GM18520 (cell line): ENCODE results near the gene PPIE.

Source experiments
- ATAC-seq: cut with Tn5 transposase; IDR thresholded peaks from one replicate; pipeline ENCODE4 v1.9.1; 2021; ENCODE audit not compliant: unreplicated experiment

PPIE gene

GRCh38 chr1:39720094-39720999 is 18.3 kb upstream of the PPIE start:
- ATAC-seq = no peak

DNA sequence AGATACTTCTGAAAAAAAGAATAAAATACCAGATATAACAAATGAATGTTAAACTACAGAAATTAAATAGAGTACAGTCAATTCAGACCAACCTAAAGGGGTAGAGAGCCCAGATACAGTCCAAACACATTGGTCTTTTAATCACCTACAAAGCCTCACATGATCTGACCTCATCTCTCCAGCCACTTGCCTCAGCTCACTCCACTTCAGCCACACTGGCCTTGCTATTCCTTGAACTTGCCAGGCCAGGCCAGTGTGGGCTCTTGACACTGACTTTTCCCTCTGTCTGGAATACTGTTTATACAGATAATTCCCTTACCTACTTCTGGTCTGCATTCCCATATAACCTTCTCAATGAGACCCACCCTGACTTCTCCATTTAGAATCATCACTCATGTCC is 17.0 kb upstream of the PPIE start:
- ATAC-seq = no peak

DNA sequence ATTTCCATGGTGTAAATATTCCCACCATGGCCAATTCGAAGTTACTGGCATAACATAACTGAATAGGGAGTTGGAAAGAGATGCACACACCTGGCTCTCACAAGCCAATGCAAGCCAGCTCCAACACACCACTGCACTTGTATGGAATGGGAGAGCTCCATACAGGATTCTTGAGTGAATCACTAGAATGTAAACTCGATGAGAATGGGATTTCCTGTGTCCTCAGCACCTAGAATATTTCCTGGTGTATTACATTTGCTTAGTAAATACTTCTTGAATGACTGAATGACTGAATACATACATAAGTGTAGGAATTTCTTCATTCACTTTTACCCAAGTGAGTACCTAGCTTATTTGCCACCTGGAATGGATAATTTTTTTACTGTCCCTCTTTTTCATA is 16.2 kb upstream of the PPIE start:
- ATAC-seq = no peak

GRCh38 chr1:39726600-39726999 is 12.1 kb upstream of the PPIE start:
- ATAC-seq = no peak

- no peak for ATAC-seq
These were observed 11.3 kb upstream of the PPIE start for GRCh38 chr1:39727221-39727931.

GRCh38 chr1:39727932-39728317 is 10.8 kb upstream of the PPIE start:
- no peak for ATAC-seq

DNA sequence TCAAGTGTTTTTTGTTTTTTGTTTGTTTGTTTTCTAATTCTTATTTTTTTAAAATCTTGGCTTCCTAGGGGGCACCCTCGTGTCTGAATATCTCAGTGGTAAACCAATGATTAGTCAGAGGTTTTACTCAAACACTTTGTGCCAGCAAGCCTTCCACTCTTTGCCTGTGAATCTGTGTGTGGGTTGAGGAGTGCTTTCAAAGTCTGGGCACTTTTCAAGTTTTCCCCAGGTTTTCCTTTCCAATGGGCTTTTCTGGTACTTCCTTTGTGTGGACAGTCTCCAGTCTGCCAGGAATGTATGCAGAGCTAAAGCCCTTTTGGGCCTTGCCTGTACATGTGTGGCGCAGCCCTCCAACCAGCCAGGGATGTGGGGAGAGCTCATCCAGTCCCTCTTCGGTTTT is 9.7 kb upstream of the PPIE start:
- no peak for ATAC-seq

DNA sequence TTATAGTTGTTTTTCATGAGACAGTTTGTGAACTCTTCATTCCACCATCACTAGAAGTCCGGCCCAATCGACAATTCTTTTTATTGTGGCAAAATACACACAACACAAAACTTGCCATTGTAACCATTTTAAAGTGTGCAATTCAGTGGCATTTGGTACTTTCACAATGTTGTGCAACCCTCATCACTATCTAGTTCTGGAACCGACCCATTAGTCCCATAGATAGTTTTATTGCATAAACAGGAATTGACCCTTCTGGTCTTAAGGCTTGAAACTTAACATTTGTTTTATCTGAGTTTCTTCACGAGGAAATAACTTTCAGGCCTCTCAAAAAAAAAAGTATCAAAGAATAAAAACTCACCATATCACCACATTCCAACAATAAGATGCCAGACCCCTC is 8.8 kb upstream of the PPIE start:
- no peak for ATAC-seq

DNA sequence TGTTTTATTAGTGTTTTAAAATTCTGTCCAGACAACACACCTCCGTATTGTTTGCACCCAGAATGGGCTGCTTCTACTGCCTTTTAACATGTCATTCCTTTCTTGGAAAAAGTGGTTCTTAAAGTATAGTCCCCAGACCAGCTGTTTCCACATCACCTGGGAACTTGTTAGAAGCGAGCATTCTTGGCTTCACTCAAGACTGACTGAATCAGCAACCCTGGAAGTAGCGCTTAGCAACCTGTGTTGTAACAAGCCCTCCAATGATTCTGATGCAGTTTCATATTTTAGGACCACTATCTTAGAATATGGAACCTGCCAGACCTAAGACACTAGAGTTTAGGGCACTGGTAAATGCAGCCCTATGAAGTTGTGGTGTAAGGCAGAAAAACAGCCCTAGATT is 6.0 kb upstream of the PPIE start:
- ATAC-seq = no peak

GRCh38 chr1:39733161-39733560 is 5.5 kb upstream of the PPIE start:
- ATAC-seq = no peak

GRCh38 chr1:39735731-39736130 is 3.0 kb upstream of the PPIE start:
- no peak for ATAC-seq

DNA sequence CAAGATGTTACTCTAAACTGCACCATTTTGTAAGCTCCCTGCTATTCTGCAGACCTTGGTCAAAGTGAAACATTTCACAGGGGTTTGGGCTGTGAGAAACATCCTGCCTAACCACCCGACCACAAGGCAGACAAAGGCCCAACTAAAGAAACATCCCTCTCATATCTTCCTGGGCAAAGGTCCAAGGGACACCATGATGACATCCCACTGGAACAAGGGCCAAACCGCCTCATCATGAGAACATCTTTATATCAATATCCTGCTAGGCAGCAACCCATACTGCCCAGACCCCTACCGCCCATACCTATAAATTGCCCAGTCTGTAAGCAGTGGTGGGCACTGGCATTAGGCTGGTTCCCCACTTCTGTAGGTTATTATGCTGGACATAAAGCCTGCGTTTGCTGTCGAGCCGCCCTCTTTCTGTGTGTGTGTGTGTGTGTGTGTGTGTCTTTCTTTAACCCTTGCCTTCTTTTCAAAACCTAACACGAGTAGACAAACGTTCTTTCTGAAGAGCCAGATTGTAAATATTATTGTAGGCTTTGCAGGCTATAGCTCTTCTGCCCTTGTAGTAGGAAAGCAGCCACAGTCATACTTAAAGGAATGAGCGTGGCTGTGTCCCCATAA is 1.0 kb upstream of the PPIE start:
- no peak for ATAC-seq

DNA sequence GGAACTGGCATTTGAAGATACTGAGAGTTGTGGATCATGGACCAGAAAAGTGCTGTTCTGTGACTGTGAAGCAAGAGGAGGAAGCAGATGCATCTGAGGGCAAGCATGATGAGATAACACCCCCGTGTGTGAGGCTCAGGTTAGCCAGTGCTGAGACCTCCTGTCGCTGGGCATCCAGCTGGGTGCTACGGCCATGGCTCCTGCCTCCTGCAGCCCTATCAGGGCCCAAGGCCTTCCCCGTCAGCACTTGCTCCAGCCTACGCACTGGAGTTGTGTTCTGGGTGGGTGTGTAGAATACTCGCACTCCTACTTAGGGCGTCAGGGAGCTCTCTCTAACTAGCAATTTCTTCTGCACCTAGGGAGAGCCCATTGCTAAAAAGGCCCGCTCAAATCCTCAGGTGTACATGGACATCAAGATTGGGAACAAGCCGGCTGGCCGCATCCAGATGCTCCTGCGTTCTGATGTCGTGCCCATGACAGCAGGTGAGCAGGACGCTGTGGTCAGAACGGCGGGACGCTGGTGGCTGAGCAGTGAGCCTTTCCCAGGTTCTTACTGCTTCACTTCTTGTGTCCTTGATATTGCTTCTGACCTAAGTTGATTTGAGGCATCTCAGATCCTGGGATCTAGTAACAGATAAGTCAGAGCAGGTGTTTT is 6.5 kb downstream of the PPIE start:
- ATAC-seq = no peak

DNA sequence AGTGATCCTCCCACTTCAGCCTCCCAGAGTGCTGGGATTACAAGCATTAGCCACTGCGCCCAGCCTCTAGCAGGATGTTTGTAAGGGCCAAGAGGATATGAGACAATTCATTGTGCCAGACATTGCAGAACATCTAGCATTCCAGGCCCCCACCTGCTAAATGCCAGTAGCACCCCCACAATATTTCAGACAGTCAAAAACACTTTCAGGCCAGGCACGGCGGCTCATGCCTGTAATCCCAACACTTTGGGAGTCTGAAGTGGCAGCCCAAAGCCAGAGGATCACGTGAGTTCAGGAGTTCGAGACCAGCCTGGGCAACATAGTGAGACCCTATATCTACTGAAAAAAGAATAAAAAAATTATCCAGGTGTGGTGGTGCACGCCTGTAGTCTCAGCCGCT is 12.9 kb downstream of the PPIE start:
- ATAC-seq = no peak

- ATAC-seq = no peak
These were observed 14.0 kb downstream of the PPIE start for GRCh38 chr1:39752703-39753102.

DNA sequence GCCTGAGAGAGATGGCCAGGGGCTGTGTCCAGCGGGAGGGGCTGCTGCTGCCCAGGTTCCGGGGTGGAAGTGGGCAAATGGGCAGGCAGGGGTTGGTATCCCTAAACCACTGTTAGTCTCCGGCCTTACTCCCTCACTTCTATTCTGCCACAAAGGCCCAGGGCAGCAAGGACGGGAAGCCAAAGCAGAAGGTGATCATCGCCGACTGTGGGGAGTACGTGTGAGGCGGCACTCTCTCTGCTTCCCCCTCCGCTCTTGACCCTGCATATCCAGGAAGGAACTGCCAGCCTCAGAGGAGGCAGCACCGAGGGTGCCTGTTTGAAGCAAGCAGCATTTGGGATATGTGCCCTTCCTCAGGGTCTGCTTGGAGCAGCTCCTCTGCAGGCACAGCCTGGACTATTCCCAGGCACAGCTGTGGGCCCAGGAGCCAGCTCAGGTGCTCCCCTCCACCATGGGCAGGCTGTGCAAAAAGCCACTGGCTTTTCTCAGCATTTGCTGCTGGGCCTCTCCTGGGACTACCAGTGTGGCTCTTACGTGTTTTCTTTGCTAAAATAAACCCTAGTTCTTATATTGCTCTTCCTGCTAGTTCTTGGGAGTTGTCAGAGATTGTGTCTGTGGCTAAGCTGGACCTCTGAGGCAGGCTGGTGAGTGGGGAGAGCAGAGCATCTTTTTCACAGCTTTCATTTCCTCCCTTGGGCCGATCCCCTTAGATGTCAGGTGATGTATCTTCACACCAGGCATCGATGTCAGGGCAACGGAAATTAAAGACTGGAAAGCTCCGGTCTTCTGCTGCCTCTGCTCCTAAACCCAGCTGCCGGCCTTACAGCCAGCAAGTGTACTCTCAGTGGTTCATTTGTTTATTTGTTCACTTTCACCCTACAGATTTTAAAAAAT is 14.7 kb downstream of the PPIE start:
- no peak for ATAC-seq

GRCh38 chr1:39754026-39754570 is 15.4 kb downstream of the PPIE start:
- ATAC-seq = no peak

- no peak for ATAC-seq
These were observed 16.3 kb downstream of the PPIE start for GRCh38 chr1:39754906-39755504.

DNA sequence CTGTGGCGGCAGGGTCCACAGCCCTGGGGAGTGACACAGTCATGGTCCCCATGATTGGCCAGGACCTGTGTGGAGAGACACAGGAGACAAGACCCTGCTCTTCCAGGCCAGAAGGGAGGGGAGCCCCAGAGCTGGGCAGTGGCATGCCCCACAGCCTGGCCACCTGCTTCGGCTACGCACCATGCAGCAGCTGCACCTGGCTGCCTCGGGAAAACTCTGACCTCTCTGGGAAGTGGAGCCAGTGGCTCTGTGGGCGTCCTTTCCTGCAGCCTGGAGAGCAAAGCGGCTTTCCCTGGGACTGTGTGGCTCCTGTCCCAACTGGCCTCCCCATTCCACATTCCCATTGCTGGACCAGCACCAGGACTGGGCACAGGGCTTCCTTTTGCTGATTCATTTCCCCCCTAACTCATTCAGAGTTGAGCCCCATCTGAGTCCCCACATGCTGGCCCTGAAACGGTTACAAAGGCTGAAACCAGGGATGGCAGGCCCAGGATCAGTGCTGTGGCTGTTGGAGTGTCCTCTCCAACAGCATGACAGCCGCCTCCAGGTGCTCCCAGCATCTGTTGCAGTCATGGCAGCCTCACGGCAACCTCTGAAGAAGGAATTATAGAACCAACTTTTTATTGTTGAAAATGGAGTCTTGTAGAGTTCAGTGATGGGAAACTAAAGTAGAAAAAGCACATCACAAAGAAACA is 17.4 kb downstream of the PPIE start:
- ATAC-seq = no peak
